Measurements from ENCODE around the gene ZNF768.

DNA sequence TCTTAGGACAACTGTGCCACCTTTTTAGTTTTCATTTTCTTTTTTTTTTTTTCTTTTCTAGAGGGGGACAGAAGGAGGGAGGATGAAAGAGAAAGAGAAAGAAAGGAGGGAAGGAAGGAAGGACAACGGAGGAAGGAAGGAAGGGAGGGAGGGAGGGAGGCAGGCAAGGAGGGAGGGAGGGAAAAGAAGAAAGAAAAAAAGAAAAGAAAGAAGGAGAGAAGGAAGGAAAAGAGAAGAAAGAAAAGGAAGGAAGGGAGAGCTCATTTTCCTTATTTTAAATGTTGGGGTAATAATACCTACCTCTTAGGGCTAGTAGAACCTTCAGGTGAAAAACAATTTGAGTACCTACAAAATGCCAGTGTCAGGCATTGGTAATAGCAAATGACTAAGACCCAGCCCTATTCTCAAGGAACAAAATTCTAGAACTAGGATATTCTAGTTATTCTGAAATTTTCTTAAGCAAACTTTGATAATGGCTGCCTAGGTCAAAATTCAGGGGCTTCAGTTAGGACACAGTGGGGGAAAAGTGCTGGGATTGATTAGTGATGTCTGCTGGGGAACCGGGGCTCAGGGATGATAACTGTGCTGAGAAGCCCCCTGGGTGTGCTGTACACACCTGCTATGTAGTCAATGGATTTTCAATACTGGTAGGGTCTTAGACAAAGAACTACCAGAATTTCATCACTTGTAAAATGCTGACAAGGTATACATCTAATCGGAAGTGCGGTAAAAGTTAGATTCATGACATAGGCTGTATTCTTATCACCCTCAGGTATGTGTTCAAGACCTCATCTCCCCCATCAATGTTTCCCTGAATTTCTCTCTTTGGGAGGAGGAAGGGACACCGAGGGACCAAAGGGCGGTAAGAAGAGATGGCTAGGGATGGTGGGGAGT, 22.7 kb downstream of the ZNF768 start:
- TF ChIP-seq, protein P1, sequence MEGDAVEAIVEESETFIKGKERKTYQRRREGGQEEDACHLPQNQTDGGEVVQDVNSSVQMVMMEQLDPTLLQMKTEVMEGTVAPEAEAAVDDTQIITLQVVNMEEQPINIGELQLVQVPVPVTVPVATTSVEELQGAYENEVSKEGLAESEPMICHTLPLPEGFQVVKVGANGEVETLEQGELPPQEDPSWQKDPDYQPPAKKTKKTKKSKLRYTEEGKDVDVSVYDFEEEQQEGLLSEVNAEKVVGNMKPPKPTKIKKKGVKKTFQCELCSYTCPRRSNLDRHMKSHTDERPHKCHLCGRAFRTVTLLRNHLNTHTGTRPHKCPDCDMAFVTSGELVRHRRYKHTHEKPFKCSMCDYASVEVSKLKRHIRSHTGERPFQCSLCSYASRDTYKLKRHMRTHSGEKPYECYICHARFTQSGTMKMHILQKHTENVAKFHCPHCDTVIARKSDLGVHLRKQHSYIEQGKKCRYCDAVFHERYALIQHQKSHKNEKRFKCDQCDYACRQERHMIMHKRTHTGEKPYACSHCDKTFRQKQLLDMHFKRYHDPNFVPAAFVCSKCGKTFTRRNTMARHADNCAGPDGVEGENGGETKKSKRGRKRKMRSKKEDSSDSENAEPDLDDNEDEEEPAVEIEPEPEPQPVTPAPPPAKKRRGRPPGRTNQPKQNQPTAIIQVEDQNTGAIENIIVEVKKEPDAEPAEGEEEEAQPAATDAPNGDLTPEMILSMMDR (conservative IDR thresholded peaks at IDR 0.05) = no peak
- no peak for TF ChIP-seq EZH2 (IDR thresholded peaks at IDR 0.05; ENCODE audit: low read depth)
